A549 (cell line): ENCODE results near the gene NCCRP1. TPM values are rescaled to one million over a fixed set of nuclear protein-coding genes. Genes with fewer than 3 reads are reported as not detected.

Experiments used
- ATAC-seq, 2 experiments: fragments of 200-7000 bp in 1 of 2; fragments of >200 bp in 1 of 2; cut with Nextera tagmentation in 1 of 2; cut with Tn5 transposase in 1 of 2; 3 replicates each; pipeline versions ENCODE4 v1.8.0 to v1.9.1; 2018 to 2020; ENCODE audit warnings: mild to moderate bottlenecking in 1 of 2, moderate library complexity in 1 of 2
- CTCF ChIA-PET: fragments of 300-600 bp; sonication (Branson Sonifier 250); formaldehyde crosslinking; extraction: SDS; loops from one replicate; lab custom pipeline; 2021; ENCODE audit warnings: antibody characterized with exemption, inconsistent platforms; lab: Yijun Ruan, JAX
- POLR2A ChIA-PET: fragments of 350-600 bp; formaldehyde crosslinking; extraction: SDS; loops from one replicate; lab custom pipeline; 2021; ENCODE audit warnings: antibody characterized with exemption, inconsistent platforms; lab: Yijun Ruan, JAX
- DNase-seq, 2 experiments: peaks; one replicate each; pipeline versions ENCODE4 v3.0.0 to v3.0.0-alpha.2; 2011 to 2016; ENCODE audit warnings: low read depth in 1 of 2, low spot score in 1 of 2
- FAIRE-seq: peaks from 2 replicates; lab custom pipeline; 2011; peaks lifted over from hg19 to GRCh38; lab: Jason Lieb, UNC
- H3K27ac ChIP-seq, 2 experiments: fragments of >200 bp; sonication (Bioruptor Twin); formaldehyde crosslinking; 3 replicates each; pipeline ENCODE4 v1.5.1; 2016 to 2017
- H3K4me1 ChIP-seq: fragments of >200 bp; sonication (Bioruptor Twin); formaldehyde crosslinking; 3 replicates; pipeline ENCODE4 v1.6.1; 2016
- H3K4me2 ChIP-seq: fragments of >200 bp; sonication (Bioruptor Twin); formaldehyde crosslinking; 3 replicates; pipeline ENCODE4 v1.6.1; 2016
- H3K4me3 ChIP-seq: fragments of >200 bp; sonication (Bioruptor Twin); formaldehyde crosslinking; 3 replicates; pipeline ENCODE4 v1.5.1; 2016
- H3K9me3 ChIP-seq: fragments of >200 bp; sonication (Bioruptor Twin); formaldehyde crosslinking; 3 replicates; pipeline ENCODE4 v1.6.1; 2016
- CBX2 ChIP-seq: fragments of 200-600 bp; sonication (generic); IDR thresholded peaks from 2 replicates; pipeline ENCODE4 v1.6.1; 2016; ENCODE audit warnings: low read depth, mild to moderate bottlenecking, borderline replicate concordance
- CBX8 ChIP-seq: fragments of 200-600 bp; sonication (generic); IDR thresholded peaks from 2 replicates; pipeline ENCODE4 v1.6.1; 2016
- CEBPB ChIP-seq, 2 experiments: fragments of >200 bp in 1 of 2; sonication (Bioruptor Twin) in 1 of 2; formaldehyde crosslinking in 1 of 2; IDR thresholded peaks; 2 replicates each; pipeline ENCODE4 v1.6.1; 2012 to 2016
- CHD2 ChIP-seq: fragments of 150-350 bp; IDR thresholded peaks from 2 replicates; pipeline ENCODE4 v1.6.1; 2014; ENCODE audit warnings: low read length; ENCODE audit not compliant: partially characterized antibody
- EHMT2 ChIP-seq: fragments of 200-600 bp; sonication (generic); IDR thresholded peaks from 2 replicates; pipeline ENCODE4 v1.6.1; 2016; ENCODE audit warnings: antibody characterized with exemption, low read depth, mild to moderate bottlenecking, moderate library complexity
- FOSL2 ChIP-seq, 2 experiments: fragments of 450-650 bp in 1 of 2; fragments of >200 bp in 1 of 2; sonication (Bioruptor Twin) in 1 of 2; formaldehyde crosslinking; IDR thresholded peaks; 2 replicates each; pipeline versions ENCODE4 v1.5.0 to v1.6.1; 2016 to 2020; ENCODE audit warnings: mild to moderate bottlenecking in 1 of 2, moderate library complexity in 1 of 2
- FOXS1 ChIP-seq: fragments of 250-450 bp; sonication (Bioruptor Pico); IDR thresholded peaks from 2 replicates; pipeline ENCODE4 v1.5.0; 2020; ENCODE audit warnings: mild to moderate bottlenecking, moderate library complexity
- GATA3 ChIP-seq: IDR thresholded peaks from 2 replicates; pipeline ENCODE4 v1.6.1; 2012; ENCODE audit warnings: borderline replicate concordance
- HDAC2 ChIP-seq: fragments of 200-600 bp; sonication (generic); IDR thresholded peaks from 2 replicates; pipeline ENCODE4 v1.6.1; 2016
- HEYL ChIP-seq: fragments of 250-450 bp; sonication (Bioruptor Pico); IDR thresholded peaks from 2 replicates; pipeline ENCODE4 v1.8.0; 2021; ENCODE audit warnings: mild to moderate bottlenecking, moderate library complexity
- HOXA7 ChIP-seq: fragments of 250-450 bp; sonication (Bioruptor Pico); IDR thresholded peaks from 2 replicates; pipeline ENCODE4 v1.5.0; 2020; ENCODE audit warnings: mild to moderate bottlenecking, moderate library complexity
- HOXB13 ChIP-seq: fragments of 250-450 bp; sonication (Bioruptor Pico); IDR thresholded peaks from 2 replicates; pipeline ENCODE4 v1.5.0; 2020; ENCODE audit warnings: low read depth, mild to moderate bottlenecking, moderate library complexity
- KDM5A ChIP-seq: fragments of 200-600 bp; sonication (generic); IDR thresholded peaks from 2 replicates; pipeline ENCODE4 v1.6.1; 2016; ENCODE audit warnings: antibody characterized with exemption, mild to moderate bottlenecking
- MAFK ChIP-seq: fragments of 450-650 bp; IDR thresholded peaks from 2 replicates; pipeline ENCODE4 v1.6.1; 2014; ENCODE audit not compliant: partially characterized antibody
- MAX ChIP-seq: IDR thresholded peaks from 2 replicates; pipeline ENCODE4 v1.6.1; 2012
- PHF8 ChIP-seq: fragments of 200-600 bp; sonication (generic); IDR thresholded peaks from 2 replicates; pipeline ENCODE4 v1.6.1; 2016; ENCODE audit warnings: low read depth, mild to moderate bottlenecking, antibody characterized with exemption, moderate library complexity, borderline replicate concordance
- POLR2A ChIP-seq: IDR thresholded peaks from 2 replicates; pipeline ENCODE4 v1.6.1; 2012; ENCODE audit warnings: mild to moderate bottlenecking, low read length
- RAD21 ChIP-seq, 2 experiments: fragments of >200 bp in 1 of 2; sonication (Bioruptor Twin) in 1 of 2; formaldehyde crosslinking in 1 of 2; IDR thresholded peaks in 1 of 2; conservative IDR thresholded peaks in 1 of 2; 2 replicates in 1 of 2; 3 replicates in 1 of 2; pipeline ENCODE4 v1.6.1; 2012 to 2018; ENCODE audit warnings: inconsistent platforms in 1 of 2
- RARB ChIP-seq: fragments of 250-450 bp; sonication (Bioruptor Pico); IDR thresholded peaks from 2 replicates; pipeline ENCODE4 v1.8.0; 2021; ENCODE audit warnings: mild to moderate bottlenecking, moderate library complexity
- RNF2 ChIP-seq: fragments of 200-600 bp; sonication (generic); IDR thresholded peaks from 2 replicates; pipeline ENCODE4 v1.6.1; 2016; ENCODE audit warnings: low read depth, mild to moderate bottlenecking, antibody characterized with exemption, moderate library complexity, borderline replicate concordance
- ZC3H11A ChIP-seq: fragments of 450-650 bp; IDR thresholded peaks from 2 replicates; pipeline ENCODE4 v1.6.1; 2014; ENCODE audit warnings: antibody characterized with exemption, mild to moderate bottlenecking
- ZSCAN20 ChIP-seq: fragments of 250-450 bp; sonication (Bioruptor Pico); IDR thresholded peaks from 2 replicates; pipeline ENCODE4 v1.8.0; 2022; ENCODE audit warnings: mild to moderate bottlenecking, moderate library complexity
- WGBS: methylation state at CpG from one replicate; pipeline ENCODE4 v1.1.6; 2017; ENCODE audit errors: missing lambda C conversion rate; 5-methylcytosine and 5-hydroxymethylcytosine counted together
- polyA plus RNA-seq, 4 experiments: library from polyadenylated mRNA; depleted of rRNA in 3 of 4; stranded (reverse); fragments of >200 nt; fragmentation: RNase III in 1 of 4; extraction: RNeasy Plus Mini Kit Qiagen cat#74134 plus additional on column Dnase treatment in 1 of 4; gene quantifications; 2 replicates in 3 of 4; 3 replicates in 1 of 4; pipeline ENCODE4 v1.2.3, GENCODE V29; 2011 to 2017
- TF ChIP-seq, protein P1 (sequence below): fragments of >200 bp; sonication (Bioruptor Twin); formaldehyde crosslinking; IDR thresholded peaks from 3 replicates; pipeline ENCODE4 v1.5.1; 2016
- TF ChIP-seq, protein P2 (sequence below): IDR thresholded peaks from 2 replicates; pipeline ENCODE4 v1.6.1; 2012
- TF ChIP-seq, protein P3 (sequence below): fragments of 250-450 bp; sonication (Bioruptor Pico); IDR thresholded peaks from 2 replicates; pipeline ENCODE4 v1.5.0; 2020; ENCODE audit warnings: low read depth, mild to moderate bottlenecking, moderate library complexity
- TF ChIP-seq, protein P4 (sequence below): fragments of 450-650 bp; IDR thresholded peaks from 2 replicates; pipeline ENCODE4 v1.6.1; 2014; ENCODE audit warnings: antibody characterized with exemption

The NCCRP1 gene
- polyA plus RNA-seq, 2 of the 4 experiments (the other 2 are of a cell fraction) = 0.90 to 0.99 TPM

- TF ChIP-seq KDM5A (no peak), FOSL2 (IDR thresholded peaks at IDR 0.05) (no peak), FOSL2 (CRISPR knock-in tag; IDR thresholded peaks at IDR 0.05) (no peak), HEYL (no peak), MAX (no peak), CBX2 (no peak), HOXA7 (CRISPR knock-in tag) (no peak)
- TF ChIP-seq, protein P1, sequence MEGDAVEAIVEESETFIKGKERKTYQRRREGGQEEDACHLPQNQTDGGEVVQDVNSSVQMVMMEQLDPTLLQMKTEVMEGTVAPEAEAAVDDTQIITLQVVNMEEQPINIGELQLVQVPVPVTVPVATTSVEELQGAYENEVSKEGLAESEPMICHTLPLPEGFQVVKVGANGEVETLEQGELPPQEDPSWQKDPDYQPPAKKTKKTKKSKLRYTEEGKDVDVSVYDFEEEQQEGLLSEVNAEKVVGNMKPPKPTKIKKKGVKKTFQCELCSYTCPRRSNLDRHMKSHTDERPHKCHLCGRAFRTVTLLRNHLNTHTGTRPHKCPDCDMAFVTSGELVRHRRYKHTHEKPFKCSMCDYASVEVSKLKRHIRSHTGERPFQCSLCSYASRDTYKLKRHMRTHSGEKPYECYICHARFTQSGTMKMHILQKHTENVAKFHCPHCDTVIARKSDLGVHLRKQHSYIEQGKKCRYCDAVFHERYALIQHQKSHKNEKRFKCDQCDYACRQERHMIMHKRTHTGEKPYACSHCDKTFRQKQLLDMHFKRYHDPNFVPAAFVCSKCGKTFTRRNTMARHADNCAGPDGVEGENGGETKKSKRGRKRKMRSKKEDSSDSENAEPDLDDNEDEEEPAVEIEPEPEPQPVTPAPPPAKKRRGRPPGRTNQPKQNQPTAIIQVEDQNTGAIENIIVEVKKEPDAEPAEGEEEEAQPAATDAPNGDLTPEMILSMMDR = no peak
Measured at GRCh38 chr19:39155741-39156140, 41.0 kb upstream of the NCCRP1 start (continued).

GRCh38 chr19:39156326-39157230 lies 40.2 kb upstream of the NCCRP1 start:
- POLR2A ChIA-PET = no interaction called here
- H3K9me3 ChIP-seq = no peaks in the 10 kb centered on the region
- no peak for FAIRE-seq
- H3K4me2 ChIP-seq = 0 out of 3 replicates have a peak overlapping the region, but pooled peaks have one; percentile 2
- peak overlapping the region in 1 of 2 experiments; percentile 64; a peak in 3 of 6 replicates for H3K27ac ChIP-seq
- 83% methylated on average over 14 of the region's 24 CpGs for WGBS
- CTCF ChIA-PET = interaction anchor here (0.9 to 4.0 kb wide), 11 partner anchors 8 to 195 kb away, joined by 3 to 12 read pairs (median 6); no protein-coding TSS in a partner anchor
- no peak for TF ChIP-seq CBX2
- no peak for TF ChIP-seq EHMT2
- TF ChIP-seq ZSCAN20 (CRISPR knock-in tag) = no peak
- no peak for TF ChIP-seq FOXS1 (CRISPR knock-in tag)
- TF ChIP-seq, protein P2, sequence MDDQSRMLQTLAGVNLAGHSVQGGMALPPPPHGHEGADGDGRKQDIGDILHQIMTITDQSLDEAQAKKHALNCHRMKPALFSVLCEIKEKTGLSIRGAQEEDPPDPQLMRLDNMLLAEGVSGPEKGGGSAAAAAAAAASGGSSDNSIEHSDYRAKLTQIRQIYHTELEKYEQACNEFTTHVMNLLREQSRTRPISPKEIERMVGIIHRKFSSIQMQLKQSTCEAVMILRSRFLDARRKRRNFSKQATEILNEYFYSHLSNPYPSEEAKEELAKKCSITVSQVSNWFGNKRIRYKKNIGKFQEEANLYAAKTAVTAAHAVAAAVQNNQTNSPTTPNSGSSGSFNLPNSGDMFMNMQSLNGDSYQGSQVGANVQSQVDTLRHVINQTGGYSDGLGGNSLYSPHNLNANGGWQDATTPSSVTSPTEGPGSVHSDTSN = no peak
- TF ChIP-seq RAD21 (conservative IDR thresholded peaks at IDR 0.05 in 1 of 2, IDR thresholded peaks at IDR 0.05 in 1 of 2) = no peak
- no peak for TF ChIP-seq PHF8
- no peak for TF ChIP-seq HOXB13
- TF ChIP-seq, protein P3, sequence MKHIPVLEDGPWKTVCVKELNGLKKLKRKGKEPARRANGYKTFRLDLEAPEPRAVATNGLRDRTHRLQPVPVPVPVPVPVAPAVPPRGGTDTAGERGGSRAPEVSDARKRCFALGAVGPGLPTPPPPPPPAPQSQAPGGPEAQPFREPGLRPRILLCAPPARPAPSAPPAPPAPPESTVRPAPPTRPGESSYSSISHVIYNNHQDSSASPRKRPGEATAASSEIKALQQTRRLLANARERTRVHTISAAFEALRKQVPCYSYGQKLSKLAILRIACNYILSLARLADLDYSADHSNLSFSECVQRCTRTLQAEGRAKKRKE (CRISPR knock-in tag) = no peak
- TF ChIP-seq CHD2 = no peak
- DNase-seq = no peak
- H3K4me3 ChIP-seq = no peak overlapping the region
- ATAC-seq = no peak; a peak in 1 of 6 replicates
- H3K4me1 ChIP-seq = peaks cover 42% of the 10 kb centered on the region

- H3K9me3 ChIP-seq = no peaks in the 10 kb centered on the region
- H3K4me1 ChIP-seq = peaks cover 42% of the 10 kb centered on the region
- TF ChIP-seq POLR2A (no peak), ZC3H11A (no peak), CBX2 (no peak), EHMT2 (no peak), HDAC2 (no peak), CEBPB (IDR thresholded peaks at IDR 0.05) (no peak), CBX8 (no peak), RARB (no peak), GATA3 (no peak), MAFK (no peak), RNF2 (no peak)
- TF ChIP-seq, protein P4, sequence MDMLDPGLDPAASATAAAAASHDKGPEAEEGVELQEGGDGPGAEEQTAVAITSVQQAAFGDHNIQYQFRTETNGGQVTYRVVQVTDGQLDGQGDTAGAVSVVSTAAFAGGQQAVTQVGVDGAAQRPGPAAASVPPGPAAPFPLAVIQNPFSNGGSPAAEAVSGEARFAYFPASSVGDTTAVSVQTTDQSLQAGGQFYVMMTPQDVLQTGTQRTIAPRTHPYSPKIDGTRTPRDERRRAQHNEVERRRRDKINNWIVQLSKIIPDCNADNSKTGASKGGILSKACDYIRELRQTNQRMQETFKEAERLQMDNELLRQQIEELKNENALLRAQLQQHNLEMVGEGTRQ = no peak
- ChIA-PET CTCF (interaction anchor here (0.7 to 4.0 kb wide), 11 partner anchors 18 to 196 kb away, joined by 3 to 12 read pairs (median 6); no protein-coding TSS in a partner anchor), POLR2A (no interaction called here)
- 89% methylated on average over 23 of the region's 23 CpGs for WGBS
- ATAC-seq = no peak
- no peak for DNase-seq
- peak; percentile 32 for FAIRE-seq
- no peak overlapping the region for H3K4me2 ChIP-seq
- H3K27ac ChIP-seq = peak overlapping the region in 1 of 2 experiments; percentile 14; a peak in 1 of 6 replicates
- no peak overlapping the region for H3K4me3 ChIP-seq
Measured at GRCh38 chr19:39157275-39157996, 39.3 kb upstream of the NCCRP1 start.
